K562 treated with DMSO at 1 percent for 4 hours (cell line): ENCODE data around the gene TECTB. TPM values are rescaled to one million over a fixed set of nuclear protein-coding genes. Genes with fewer than 3 reads are reported as not detected.

Experiments
- total RNA-seq: library from RNA; unstranded; fragments of 300-600 nt; gene quantifications from 2 replicates; pipeline ENCODE4 v1.2.3, GENCODE V29; 2022; ENCODE audit not compliant: insufficient read depth

The TECTB gene
- total RNA-seq, result not detected in 2 replicates

DNA sequence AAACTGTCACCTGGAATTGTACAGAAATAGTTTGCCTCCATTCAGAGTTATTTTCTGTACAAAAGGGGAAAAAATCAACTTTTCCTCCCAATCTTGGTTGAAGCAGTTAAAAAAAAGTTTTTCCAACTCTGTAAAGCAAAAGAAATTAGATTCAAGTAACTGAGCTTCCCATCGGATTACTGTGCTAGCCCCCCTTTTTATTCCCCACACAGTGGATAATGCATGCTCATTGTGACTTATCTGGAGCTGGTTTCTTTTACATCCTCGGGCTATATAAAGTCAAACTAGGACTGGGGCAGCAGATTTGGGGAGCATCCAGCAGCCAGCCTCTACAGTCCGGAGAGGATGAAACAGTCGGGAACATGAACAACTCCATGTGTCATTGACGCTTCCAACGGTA lies at the start of gene TECTB:
Gene TECTB (plus strand): TSS at position 301 of the 400 bp plus-strand sequence. CDS start 335 bp downstream, outside the sequence.

Other genes starting within 250 kb of the TECTB start
- gene GPAM, start 99.6 kb upstream of the TECTB start, total RNA-seq, result 1.6 and 2.3 TPM in 2 replicates
- gene ACSL5, start 90.7 kb downstream of the TECTB start, total RNA-seq, result 1.3 and 1.8 TPM in 2 replicates
- gene ZDHHC6, start 163.5 kb downstream of the TECTB start, total RNA-seq, result 6.6 and 10.4 TPM in 2 replicates
- 7.1 and 8.1 TPM in 2 replicates for gene VTI1A, start 163.8 kb downstream of the TECTB start, total RNA-seq